Thyroid gland (tissue), 4 donors: ENCODE data around the gene POU2F3. TPM values are rescaled to one million over a fixed set of nuclear protein-coding genes. Genes with fewer than 3 reads are reported as not detected.

ENCODE experiments used
- DNase-seq, 2 donors: peaks; one replicate each; pipeline ENCODE4 v3.0.0-alpha.2; 2019
- H3K27ac ChIP-seq, 3 donors: fragments of 200-600 bp; sonication (generic); 1 replicate in 2 of 3; 2 replicates in 1 of 3; pipeline ENCODE4 v1.5.1; 2016 to 2019; ENCODE audit warnings: mild to moderate bottlenecking in 1 of 3, moderate library complexity in 1 of 3
- H3K27me3 ChIP-seq: fragments of 200-600 bp; sonication (generic); one replicate; pipeline ENCODE4 v1.5.1; 2019
- H3K36me3 ChIP-seq, 2 donors: fragments of 200-600 bp; sonication (generic); one replicate each; pipeline ENCODE4 v1.5.1; 2016 to 2019
- H3K4me1 ChIP-seq, 2 donors: fragments of 200-600 bp; sonication (generic); one replicate each; pipeline ENCODE4 v1.5.1; 2017 to 2019
- H3K4me3 ChIP-seq, 3 donors: fragments of 200-600 bp; sonication (generic); replicated peaks in 1 of 3; 1 replicate in 2 of 3; 2 replicates in 1 of 3; pipeline ENCODE4 v1.5.1; 2016; ENCODE audit warnings: mild to moderate bottlenecking in 1 of 3
- H3K9me3 ChIP-seq: fragments of 200-600 bp; sonication (generic); one replicate; pipeline ENCODE4 v1.5.1; 2017
- CTCF ChIP-seq, 6 experiments: fragments of 200-600 bp in 3 of 6; fragments of 450-650 bp in 3 of 6; sonication (generic) in 3 of 6; IDR thresholded peaks; one replicate each; pipeline ENCODE4 v1.5.1; 2016 to 2019; ENCODE audit warnings: antibody characterized with exemption in 6 of 6, mild to moderate bottlenecking in 2 of 6, inconsistent platforms in 1 of 6, moderate library complexity in 1 of 6
- POLR2A ChIP-seq, 2 donors: fragments of 450-650 bp; IDR thresholded peaks; one replicate each; pipeline ENCODE4 v1.6.1; 2017; ENCODE audit warnings: antibody characterized with exemption in 2 of 2, mild to moderate bottlenecking in 2 of 2, moderate library complexity in 1 of 2
- WGBS, 2 donors: methylation state at CpG; one replicate each; pipeline ENCODE4 v1.1.5; 2017; 5-methylcytosine and 5-hydroxymethylcytosine counted together
- intact Hi-C: fragments of 100-400 bp; cut with DNase I; formaldehyde crosslinking; loops from one replicate; pipeline ENCODE4 v1.15.1; 2023
- total RNA-seq, 4 donors: library from RNA; depleted of rRNA; stranded (reverse); fragments of >200 nt; gene quantifications; one replicate each; pipeline ENCODE4 v1.2.3, GENCODE V29; 2016

Gene POU2F3
- total RNA-seq, 4 donors from 2014 or later = 1.2 to 2.3 (median 1.8) TPM

- H3K36me3 ChIP-seq = no peaks in the 10 kb centered on the region
- peak within 1 kb of the TSS; percentile 63 to 80 (median 74) for H3K27ac ChIP-seq
- TF ChIP-seq CTCF (IDR thresholded peaks at IDR 0.05) (peak in 4 of 6 experiments; percentile 12 to 33 (median 21)), POLR2A (IDR thresholded peaks at IDR 0.05) (peak in 1 of 2 donors; percentile 51)
- H3K4me3 ChIP-seq = peak within 1 kb of the TSS; percentile 37 to 53 (median 52)
- H3K4me1 ChIP-seq = peaks cover 14 to 34% of the 10 kb centered on the region in 2 donors
- WGBS, 2 donors = 0 to 2% methylated on average over 21 to 27 of the region's 108 CpGs
- no peaks in the 10 kb centered on the region for H3K27me3 ChIP-seq
- intact Hi-C loops = no loop called here
- no peaks in the 10 kb centered on the region for H3K9me3 ChIP-seq
- DNase-seq = peak; percentile 66 to 69
Observed at GRCh38 chr11:120210626-120211521, 29.1 kb upstream of the POU2F3 start, which contains the start of gene OAF. OAF (plus strand) TSS chr11:120211032; CDS start chr11:120211280, 248 bp downstream.

- peak overlapping the region; percentile 6 to 80 (median 74) for H3K27ac ChIP-seq
- no peaks in the 10 kb centered on the region for H3K9me3 ChIP-seq
- no peaks in the 10 kb centered on the region for H3K36me3 ChIP-seq
- 34 to 41% methylated on average over 15 to 18 of the region's 18 CpGs for WGBS, 2 donors
- no peak for DNase-seq
- peaks cover 14 to 43% of the 10 kb centered on the region in 2 donors for H3K4me1 ChIP-seq
- peak overlapping the region; percentile 37 to 52 (median 42) for H3K4me3 ChIP-seq
- no peak for TF ChIP-seq POLR2A (IDR thresholded peaks at IDR 0.05)
- TF ChIP-seq CTCF (IDR thresholded peaks at IDR 0.05) = no peak
- H3K27me3 ChIP-seq = no peaks in the 10 kb centered on the region
- intact Hi-C loops = no loop called here
Observed at GRCh38 chr11:120211522-120212258, 28.2 kb upstream of the POU2F3 start.

- 65 to 78% methylated on average over 9 to 12 of the region's 13 CpGs for WGBS, 2 donors
- no peaks in the 10 kb centered on the region for H3K9me3 ChIP-seq
- H3K27me3 ChIP-seq = no peaks in the 10 kb centered on the region
- H3K4me3 ChIP-seq = peak overlapping the region in 2 of 3 donors; percentile 6 to 52
- intact Hi-C loops = no loop called here
- DNase-seq = no peak
- H3K36me3 ChIP-seq = no peaks in the 10 kb centered on the region
- H3K4me1 ChIP-seq = peaks cover 14 to 46% of the 10 kb centered on the region in 2 donors
- H3K27ac ChIP-seq = peak overlapping the region in 2 of 3 donors; percentile 74 to 80
- TF ChIP-seq POLR2A (IDR thresholded peaks at IDR 0.05) (no peak), CTCF (IDR thresholded peaks at IDR 0.05) (no peak)
Observed at GRCh38 chr11:120212259-120212878, 27.6 kb upstream of the POU2F3 start.

- WGBS, 2 donors = 90 to 94% methylated on average over 2 of the region's 2 CpGs
- DNase-seq = no peak
- TF ChIP-seq POLR2A (IDR thresholded peaks at IDR 0.05) = no peak
- no peak for TF ChIP-seq CTCF (IDR thresholded peaks at IDR 0.05)
- intact Hi-C loops = no loop called here
- no peaks in the 10 kb centered on the region for H3K9me3 ChIP-seq
- no peak overlapping the region for H3K4me3 ChIP-seq
- H3K4me1 ChIP-seq = peaks cover 14 to 51% of the 10 kb centered on the region in 2 donors
- no peaks in the 10 kb centered on the region for H3K36me3 ChIP-seq
- H3K27ac ChIP-seq = peak overlapping the region in 2 of 3 donors; percentile 74 to 80
- no peaks in the 10 kb centered on the region for H3K27me3 ChIP-seq
Observed at GRCh38 chr11:120212926-120213325, 27.0 kb upstream of the POU2F3 start.
